Measurements from ENCODE around the gene PIGX. TPM values are rescaled to one million over a fixed set of nuclear protein-coding genes. Genes with fewer than 3 reads are reported as not detected.

PIGX gene
- 10 to 100 TPM; 32.6 to 49.9 TPM for total RNA-seq

DNA sequence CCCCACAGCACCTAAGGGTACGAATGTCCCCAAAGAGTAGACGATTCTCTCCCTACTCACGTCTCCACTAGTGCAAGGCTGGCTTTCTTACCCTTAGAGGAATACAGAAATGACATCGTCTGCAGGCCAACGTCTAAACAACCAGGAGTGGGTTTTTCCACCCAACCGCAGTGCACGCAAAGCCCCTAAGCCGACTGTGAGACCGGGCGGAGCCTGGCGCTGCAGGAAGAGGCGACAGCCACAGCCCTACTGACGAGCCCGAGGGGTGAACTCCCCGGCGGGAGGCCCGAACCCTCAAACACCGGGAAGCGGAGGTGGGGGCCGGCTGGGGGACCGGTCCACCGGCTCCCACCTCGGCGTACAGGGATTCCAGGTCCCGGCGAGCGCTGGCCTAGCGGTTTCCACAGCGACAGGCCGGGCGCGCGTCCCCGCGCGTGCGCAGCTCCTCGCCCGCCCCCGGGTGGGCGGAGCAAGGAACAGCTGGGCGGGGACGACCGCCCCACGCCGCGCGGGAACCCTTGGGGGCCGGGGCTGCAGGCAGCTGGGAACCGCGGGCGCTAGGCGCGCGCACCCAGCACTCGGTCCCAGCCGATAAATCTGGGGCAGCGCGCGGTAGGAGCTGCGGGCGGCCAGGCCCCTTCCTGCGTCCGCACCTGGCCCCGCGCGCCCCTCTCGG is at the start of gene PIGX, which contains the start of gene CEP19:
Gene PIGX (plus strand): TSS at position 540 of the 676 bp plus-strand sequence.
Gene CEP19 (minus strand): TSS at position 413 of the 676 bp plus-strand sequence. CDS start 3,593 bp downstream, outside the sequence.

DNA sequence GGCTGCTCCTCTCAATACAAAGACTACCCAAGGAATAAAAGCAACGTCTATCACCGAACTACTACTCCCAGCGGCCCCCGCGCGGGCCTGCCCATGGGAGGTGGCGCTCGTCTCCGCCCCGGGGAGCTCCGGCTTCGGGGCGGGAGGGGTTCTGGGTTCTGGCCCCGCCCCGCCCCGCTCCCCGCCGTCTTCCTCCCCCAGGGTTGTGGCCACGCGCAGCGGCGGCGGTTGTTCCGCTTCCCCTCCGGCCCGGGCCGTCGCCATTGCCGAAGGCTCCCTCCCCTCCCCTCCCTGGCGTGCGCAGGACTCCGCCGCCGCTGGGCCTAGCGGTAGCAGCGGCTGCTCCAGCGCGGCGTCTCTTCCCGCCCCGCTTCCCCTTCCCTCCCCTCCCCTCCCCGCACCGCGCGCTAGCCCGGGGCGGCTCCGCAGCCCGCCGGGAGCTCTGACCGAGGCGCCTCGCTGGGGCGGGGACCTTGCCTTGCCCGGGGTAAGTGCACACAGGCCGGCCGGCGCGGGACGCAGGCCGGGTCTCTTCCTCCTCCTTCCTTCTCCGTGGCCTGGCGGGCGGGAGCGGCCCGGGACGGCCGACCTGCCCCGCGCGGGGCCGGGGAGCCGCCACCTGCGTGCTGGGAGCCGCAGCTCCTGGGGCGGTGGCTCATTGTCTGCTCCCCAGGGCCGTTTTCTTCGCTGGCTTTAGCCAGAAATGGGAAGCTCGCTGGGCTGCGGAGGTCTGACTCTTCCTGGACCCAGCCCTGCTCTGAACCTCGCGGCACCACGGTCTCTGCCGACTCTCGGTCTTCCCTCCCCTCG is 27.7 kb downstream of the PIGX start, which contains the start of gene PAK2:
Gene PAK2 (plus strand): TSS at position 187 of the 810 bp plus-strand sequence. CDS start 42,790 bp downstream, outside the sequence.

Small RNA genes lying within 50 kb of the gene (small RNA-seq; reads per million reads assigned to genes)
- 0.04 to 0.06 reads per million in 2 donors for gene RNU4-89P
- 3.8 to 5.4 reads per million in 2 donors for gene RNU6-42P
- 0.04 to 0.06 reads per million in 2 donors for gene RNU6-646P

Other genes with a start within 250 kb of the PIGX start
- gene RNF168, start 208.6 kb upstream of the PIGX start, total RNA-seq: 10 to 100 TPM; 12.4 to 16.0 TPM
- gene SMCO1, start 197.0 kb upstream of the PIGX start, total RNA-seq: not detected
- 1 to 10 TPM; 5.2 to 7.3 TPM for gene WDR53, start 143.8 kb upstream of the PIGX start, total RNA-seq
- gene FBXO45, start 143.7 kb upstream of the PIGX start, total RNA-seq: 10 to 100 TPM in 1 of 2 donors, 1 to 10 TPM in 1; 6.2 to 11.7 TPM
- gene NRROS, start 72.7 kb upstream of the PIGX start, total RNA-seq: 10 to 100 TPM; 10.3 to 16.0 TPM
- 1 to 10 TPM; 4.3 to 5.9 TPM for gene CEP19, start 127 bp upstream of the PIGX start, total RNA-seq
- gene PAK2, start 27.5 kb downstream of the PIGX start, total RNA-seq: 10 to 100 TPM; 27.5 to 38.6 TPM
- gene SENP5, start 155.5 kb downstream of the PIGX start, total RNA-seq: 10 to 100 TPM; 38.2 to 51.0 TPM
- 10 to 100 TPM; 35.8 to 44.0 TPM for gene NCBP2, start 230.2 kb downstream of the PIGX start, total RNA-seq